Astrocyte (in vitro differentiated cells and primary cell): Measurements from ENCODE around the gene KCNJ2. TPM values are rescaled to one million over a fixed set of nuclear protein-coding genes. Genes with fewer than 3 reads are reported as not detected.

ENCODE experiments used
- DNase-seq: peaks from one replicate; pipeline ENCODE4 v3.0.0-alpha.2; 2010; ENCODE audit warnings: low read depth
- FAIRE-seq: peaks from 2 replicates; lab custom pipeline; 2011; peaks lifted over from hg19 to GRCh38; lab: Jason Lieb, UNC
- H2AFZ ChIP-seq: 2 replicates; pipeline ENCODE4 v1.6.0; 2012; ENCODE audit warnings: low read depth, low read length, inconsistent platforms
- H3K27ac ChIP-seq: 2 replicates; pipeline ENCODE4 v1.5.1; 2011; ENCODE audit warnings: low read depth, low read length, inconsistent platforms
- H3K27me3 ChIP-seq: 2 replicates; pipeline ENCODE4 v1.6.0; 2011; ENCODE audit warnings: low read length, inconsistent platforms; ENCODE audit not compliant: insufficient read depth
- H3K36me3 ChIP-seq: 2 replicates; pipeline ENCODE4 v1.5.1; 2011; ENCODE audit warnings: low read length, inconsistent platforms; ENCODE audit not compliant: insufficient read depth
- H3K4me1 ChIP-seq: 2 replicates; pipeline ENCODE4 v1.5.1; 2011; ENCODE audit warnings: low read length, inconsistent platforms; ENCODE audit not compliant: insufficient read depth
- H3K4me2 ChIP-seq: 2 replicates; pipeline ENCODE4 v1.6.0; 2012; ENCODE audit warnings: low read length, inconsistent platforms
- H3K4me3 ChIP-seq: 2 replicates; pipeline ENCODE4 v1.5.1; 2011; ENCODE audit warnings: low read depth, mild to moderate bottlenecking, low read length, inconsistent platforms; ENCODE audit not compliant: insufficient read depth
- H3K79me2 ChIP-seq: 2 replicates; pipeline ENCODE4 v1.6.0; 2012; ENCODE audit warnings: mild to moderate bottlenecking, low read length, inconsistent platforms; ENCODE audit not compliant: insufficient read depth
- H3K9ac ChIP-seq: 2 replicates; pipeline ENCODE4 v1.6.0; 2012; ENCODE audit warnings: mild to moderate bottlenecking, low read length, inconsistent platforms
- H3K9me3 ChIP-seq: 2 replicates; pipeline ENCODE4 v1.5.1; 2012; ENCODE audit warnings: low read depth, mild to moderate bottlenecking, low read length, inconsistent platforms; ENCODE audit not compliant: insufficient read depth
- H4K20me1 ChIP-seq: 2 replicates; pipeline ENCODE4 v1.6.0; 2012; ENCODE audit warnings: low read length, inconsistent platforms; ENCODE audit not compliant: insufficient read depth
- H3K27ac Mint-ChIP-seq: one replicate; pipeline ENCODE4 v1.8.0; 2021; ENCODE audit warnings: mild to moderate bottlenecking, mixed read lengths; ENCODE audit not compliant: unreplicated experiment
- H3K27me3 Mint-ChIP-seq: one replicate; pipeline ENCODE4 v1.8.0; 2021; ENCODE audit warnings: low read depth, mixed read lengths; ENCODE audit not compliant: unreplicated experiment
- H3K36me3 Mint-ChIP-seq: one replicate; pipeline ENCODE4 v1.8.0; 2021; ENCODE audit warnings: low read depth, mixed read lengths; ENCODE audit not compliant: unreplicated experiment
- H3K4me1 Mint-ChIP-seq: one replicate; pipeline ENCODE4 v1.8.0; 2021; ENCODE audit warnings: low read depth, mixed read lengths; ENCODE audit not compliant: unreplicated experiment
- H3K4me3 Mint-ChIP-seq: one replicate; pipeline ENCODE4 v1.8.0; 2021; ENCODE audit warnings: mild to moderate bottlenecking, moderate library complexity, mixed read lengths; ENCODE audit not compliant: unreplicated experiment
- H3K9me3 Mint-ChIP-seq: one replicate; pipeline ENCODE4 v1.8.0; 2021; ENCODE audit warnings: mild to moderate bottlenecking, mixed read lengths; ENCODE audit not compliant: unreplicated experiment
- EZH2 ChIP-seq: IDR thresholded peaks from 2 replicates; pipeline ENCODE4 v1.6.1; 2012; ENCODE audit warnings: mild to moderate bottlenecking, low read length, inconsistent platforms; ENCODE audit not compliant: insufficient read depth
- total RNA-seq: library from RNA; stranded (reverse); gene quantifications from 2 replicates; pipeline ENCODE4 v1.2.1, GENCODE V29; 2021
- TF ChIP-seq, protein P1 (sequence below): IDR thresholded peaks from 2 replicates; pipeline ENCODE4 v1.5.1; 2011; ENCODE audit warnings: low read depth, mild to moderate bottlenecking, inconsistent platforms, low read length, moderate library complexity; ENCODE audit not compliant: insufficient read depth

KCNJ2 gene
- total RNA-seq, 1 donor from 2014 or later: 10.2 TPM

DNA sequence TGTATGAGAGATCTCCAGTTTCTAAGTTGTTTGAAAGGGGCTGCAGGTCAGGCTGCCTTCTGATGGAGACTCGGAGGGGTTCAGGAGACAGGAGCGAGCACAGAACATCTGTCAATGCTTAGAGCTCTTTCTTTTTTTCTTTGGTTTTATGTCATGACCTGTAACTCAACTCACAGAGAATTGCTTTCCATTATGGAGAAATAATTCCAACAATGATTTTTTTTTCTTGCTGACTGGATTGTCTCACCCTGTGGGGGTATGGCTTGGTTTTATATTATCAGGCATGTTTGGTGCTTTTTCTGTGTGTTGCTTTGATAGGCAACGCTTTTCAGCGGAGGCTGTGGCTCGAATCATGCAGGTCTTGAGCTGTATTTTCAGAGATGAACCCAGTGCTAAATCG lies 10.7 kb upstream of the KCNJ2 start:
- Histone ChIP-seq H3K79me2 (no peaks in the 10 kb centered on the region), H3K4me2 (no peak overlapping the region), H3K4me3 (no peak overlapping the region), H3K9me3 (no peaks in the 10 kb centered on the region), H3K27me3 (no peaks in the 10 kb centered on the region), H4K20me1 (no peaks in the 10 kb centered on the region), H3K36me3 (no peaks in the 10 kb centered on the region), H3K27ac (no peak overlapping the region), H3K4me1 (peaks cover 4% of the 10 kb centered on the region), H2AFZ (no peak overlapping the region), H3K9ac (no peak overlapping the region)
- Mint-ChIP-seq H3K4me3 (no peak overlapping the region), H3K9me3 (no peaks in the 10 kb centered on the region), H3K27ac (no peak overlapping the region), H3K27me3 (peaks cover 3% of the 10 kb centered on the region), H3K36me3 (no peaks in the 10 kb centered on the region), H3K4me1 (no peaks in the 10 kb centered on the region)
- no peak for FAIRE-seq
- no peak for TF ChIP-seq EZH2
- TF ChIP-seq, protein P1, sequence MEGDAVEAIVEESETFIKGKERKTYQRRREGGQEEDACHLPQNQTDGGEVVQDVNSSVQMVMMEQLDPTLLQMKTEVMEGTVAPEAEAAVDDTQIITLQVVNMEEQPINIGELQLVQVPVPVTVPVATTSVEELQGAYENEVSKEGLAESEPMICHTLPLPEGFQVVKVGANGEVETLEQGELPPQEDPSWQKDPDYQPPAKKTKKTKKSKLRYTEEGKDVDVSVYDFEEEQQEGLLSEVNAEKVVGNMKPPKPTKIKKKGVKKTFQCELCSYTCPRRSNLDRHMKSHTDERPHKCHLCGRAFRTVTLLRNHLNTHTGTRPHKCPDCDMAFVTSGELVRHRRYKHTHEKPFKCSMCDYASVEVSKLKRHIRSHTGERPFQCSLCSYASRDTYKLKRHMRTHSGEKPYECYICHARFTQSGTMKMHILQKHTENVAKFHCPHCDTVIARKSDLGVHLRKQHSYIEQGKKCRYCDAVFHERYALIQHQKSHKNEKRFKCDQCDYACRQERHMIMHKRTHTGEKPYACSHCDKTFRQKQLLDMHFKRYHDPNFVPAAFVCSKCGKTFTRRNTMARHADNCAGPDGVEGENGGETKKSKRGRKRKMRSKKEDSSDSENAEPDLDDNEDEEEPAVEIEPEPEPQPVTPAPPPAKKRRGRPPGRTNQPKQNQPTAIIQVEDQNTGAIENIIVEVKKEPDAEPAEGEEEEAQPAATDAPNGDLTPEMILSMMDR: no peak
- no peak for DNase-seq

DNA sequence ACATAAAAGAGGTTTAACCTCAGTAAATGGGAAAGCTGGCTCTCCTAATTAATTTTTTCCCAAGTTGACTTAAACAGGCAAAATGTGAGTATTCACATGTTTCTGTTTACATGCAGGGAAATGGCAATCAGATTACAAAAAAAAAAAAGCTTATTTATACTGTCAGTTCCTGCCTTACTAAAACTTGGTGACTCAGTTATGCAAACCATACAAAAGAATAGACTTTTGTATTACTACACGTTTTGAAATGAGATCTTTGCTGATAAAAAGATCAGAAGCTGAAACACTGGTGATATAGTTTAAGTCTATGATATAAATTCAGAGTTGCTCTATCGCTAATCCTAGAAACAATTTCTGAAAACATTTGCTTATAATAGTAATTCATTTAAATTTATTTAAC lies 9.4 kb upstream of the KCNJ2 start:
- Histone ChIP-seq H4K20me1 (no peaks in the 10 kb centered on the region), H3K9me3 (no peaks in the 10 kb centered on the region), H3K4me2 (no peak overlapping the region), H3K4me1 (peaks cover 4% of the 10 kb centered on the region), H3K36me3 (no peaks in the 10 kb centered on the region), H3K4me3 (no peak overlapping the region), H3K9ac (no peak overlapping the region), H3K27ac (no peak overlapping the region), H2AFZ (no peak overlapping the region), H3K79me2 (no peaks in the 10 kb centered on the region), H3K27me3 (no peaks in the 10 kb centered on the region)
- TF ChIP-seq EZH2: no peak
- TF ChIP-seq, protein P1: no peak
- DNase-seq (no peak), FAIRE-seq (no peak)
- H3K27me3 Mint-ChIP-seq: peaks cover 3% of the 10 kb centered on the region
- no peak overlapping the region for H3K27ac Mint-ChIP-seq
- no peaks in the 10 kb centered on the region for H3K36me3 Mint-ChIP-seq
- H3K4me3 Mint-ChIP-seq: no peak overlapping the region
- no peaks in the 10 kb centered on the region for H3K9me3 Mint-ChIP-seq
- no peaks in the 10 kb centered on the region for H3K4me1 Mint-ChIP-seq

DNA sequence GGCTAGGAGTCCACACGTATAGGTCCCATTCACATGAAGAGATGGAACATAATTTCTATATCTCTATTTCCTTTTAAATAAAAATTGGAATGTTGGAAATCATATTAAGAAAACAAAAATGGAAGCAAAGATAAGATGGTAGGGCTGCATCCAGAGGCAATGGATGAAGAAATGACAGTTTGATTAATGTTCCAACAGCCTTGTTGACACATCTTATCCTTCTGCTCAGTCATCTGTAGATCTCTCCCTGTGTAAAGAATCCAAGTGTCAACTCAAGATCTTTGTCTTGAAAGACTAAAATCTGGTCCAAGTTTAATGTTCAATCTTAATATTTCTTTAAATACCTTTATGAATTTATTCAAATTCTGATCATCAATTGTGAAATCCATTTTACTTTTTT lies 7.8 kb upstream of the KCNJ2 start:
- H4K20me1 ChIP-seq: no peaks in the 10 kb centered on the region
- no peaks in the 10 kb centered on the region for H3K79me2 ChIP-seq
- no peaks in the 10 kb centered on the region for H3K9me3 Mint-ChIP-seq
- peaks cover 3% of the 10 kb centered on the region for H3K27me3 Mint-ChIP-seq
- no peak overlapping the region for H3K9ac ChIP-seq
- no peaks in the 10 kb centered on the region for H3K36me3 ChIP-seq
- peaks cover 4% of the 10 kb centered on the region for H3K4me1 ChIP-seq
- H3K36me3 Mint-ChIP-seq: no peaks in the 10 kb centered on the region
- no peak overlapping the region for H3K4me2 ChIP-seq
- TF ChIP-seq, protein P1: no peak
- no peak for TF ChIP-seq EZH2
- no peak overlapping the region for H3K4me3 ChIP-seq
- no peak overlapping the region for H3K27ac Mint-ChIP-seq
- H3K27me3 ChIP-seq: no peaks in the 10 kb centered on the region
- DNase-seq: no peak
- no peaks in the 10 kb centered on the region for H3K4me1 Mint-ChIP-seq
- H2AFZ ChIP-seq: no peak overlapping the region
- no peak overlapping the region for H3K27ac ChIP-seq
- no peak for FAIRE-seq
- no peak overlapping the region for H3K4me3 Mint-ChIP-seq
- no peaks in the 10 kb centered on the region for H3K9me3 ChIP-seq
